H9 (cell line): Measurements from ENCODE around the gene SSBP3. TPM values are rescaled to one million over a fixed set of nuclear protein-coding genes. Genes with fewer than 3 reads are reported as not detected.

Experiments
- DNase-seq: peaks from one replicate; pipeline ENCODE4 v3.0.0-alpha.2; 2017
- H2AFZ ChIP-seq: one replicate; pipeline ENCODE4 v1.6.1; 2013; ENCODE audit warnings: mild to moderate bottlenecking, low read length, control low read depth, moderate library complexity
- H2AK5ac ChIP-seq: 2 replicates; pipeline ENCODE4 v1.6.1; 2013; ENCODE audit warnings: low read length, control low read depth, mixed read lengths; ENCODE audit not compliant: insufficient read length
- H2BK120ac ChIP-seq: one replicate; pipeline ENCODE4 v1.6.1; 2013; ENCODE audit warnings: low read depth, mild to moderate bottlenecking, low read length, control low read depth, inconsistent platforms; ENCODE audit not compliant: poor library complexity, severe bottlenecking
- H2BK12ac ChIP-seq: 2 replicates; pipeline ENCODE4 v1.6.1; 2013; ENCODE audit warnings: low read length, control low read depth, mixed read lengths, low read depth; ENCODE audit not compliant: insufficient read length
- H2BK15ac ChIP-seq: 2 replicates; pipeline ENCODE4 v1.6.1; 2013; ENCODE audit warnings: low read depth, low read length, control low read depth
- H2BK20ac ChIP-seq: one replicate; pipeline ENCODE4 v1.6.1; 2013; ENCODE audit warnings: low read depth, mild to moderate bottlenecking, low read length, control low read depth, inconsistent platforms; ENCODE audit not compliant: poor library complexity, severe bottlenecking
- H2BK5ac ChIP-seq: 2 replicates; pipeline ENCODE4 v1.6.1; 2013; ENCODE audit warnings: low read length, control low read depth, mixed read lengths; ENCODE audit not compliant: insufficient read length
- H3K14ac ChIP-seq: 2 replicates; pipeline ENCODE4 v1.6.1; 2013; ENCODE audit warnings: low read length, control low read depth; ENCODE audit not compliant: insufficient read depth
- H3K18ac ChIP-seq: 2 replicates; pipeline ENCODE4 v1.6.1; 2013; ENCODE audit warnings: low read depth, mild to moderate bottlenecking, mixed read lengths, low read length, control low read depth; ENCODE audit not compliant: insufficient read length
- H3K23ac ChIP-seq: 2 replicates; pipeline ENCODE4 v1.6.1; 2013; ENCODE audit warnings: low read length, control low read depth, mixed read lengths, low read depth; ENCODE audit not compliant: insufficient read length
- H3K23me2 ChIP-seq: 2 replicates; pipeline ENCODE4 v1.6.1; 2013; ENCODE audit warnings: low read depth, mild to moderate bottlenecking, mixed read lengths, low read length, control low read depth; ENCODE audit not compliant: insufficient read length, poor library complexity, severe bottlenecking
- H3K27ac ChIP-seq: 2 replicates; pipeline ENCODE4 v1.5.1; 2013; ENCODE audit warnings: low read length, control low read depth, mixed read lengths, low read depth; ENCODE audit not compliant: insufficient read length
- H3K27me3 ChIP-seq: 2 replicates; pipeline ENCODE4 v1.6.1; 2013; ENCODE audit warnings: low read length, control low read depth, inconsistent platforms; ENCODE audit not compliant: insufficient read depth
- H3K4ac ChIP-seq: 2 replicates; pipeline ENCODE4 v1.6.1; 2013; ENCODE audit warnings: low read depth, mild to moderate bottlenecking, control low read depth, inconsistent platforms, low read length, moderate library complexity
- H3K4me1 ChIP-seq: 2 replicates; pipeline ENCODE4 v1.6.1; 2013; ENCODE audit warnings: low read length, control low read depth, inconsistent platforms; ENCODE audit not compliant: insufficient read depth
- H3K4me2 ChIP-seq: 2 replicates; pipeline ENCODE4 v1.6.1; 2013; ENCODE audit warnings: low read length, control low read depth, mixed read lengths; ENCODE audit not compliant: insufficient read length, insufficient read depth
- H3K56ac ChIP-seq: 2 replicates; pipeline ENCODE4 v1.6.1; 2013; ENCODE audit warnings: low read depth, mild to moderate bottlenecking, mixed read lengths, low read length, control low read depth; ENCODE audit not compliant: insufficient read length
- H3K79me1 ChIP-seq: 2 replicates; pipeline ENCODE4 v1.6.1; 2013; ENCODE audit warnings: low read depth, mild to moderate bottlenecking, moderate library complexity, low read length, control low read depth, inconsistent platforms; ENCODE audit not compliant: insufficient read depth, poor library complexity, severe bottlenecking
- H3K79me2 ChIP-seq: 2 replicates; pipeline ENCODE4 v1.6.1; 2013; ENCODE audit warnings: low read length, control low read depth, inconsistent platforms; ENCODE audit not compliant: insufficient read depth
- H3K9ac ChIP-seq: 2 replicates; pipeline ENCODE4 v1.6.1; 2013; ENCODE audit warnings: low read length, control low read depth, mixed read lengths; ENCODE audit not compliant: insufficient read length; ENCODE audit errors: extremely low read depth
- H3K9me3 ChIP-seq: one replicate; pipeline ENCODE4 v1.6.1; 2013; ENCODE audit warnings: low read depth, low read length, inconsistent platforms; ENCODE audit not compliant: control insufficient read depth
- H3T11ph ChIP-seq: one replicate; pipeline ENCODE4 v1.6.1; 2013; ENCODE audit warnings: mild to moderate bottlenecking, low read length, control low read depth, inconsistent platforms
- H4K20me1 ChIP-seq: one replicate; pipeline ENCODE4 v1.6.1; 2013; ENCODE audit not compliant: control insufficient read depth, insufficient read length, insufficient read depth
- H4K5ac ChIP-seq: 2 replicates; pipeline ENCODE4 v1.6.1; 2013; ENCODE audit warnings: low read depth, mild to moderate bottlenecking, mixed read lengths, low read length, control low read depth; ENCODE audit not compliant: insufficient read length
- H4K8ac ChIP-seq: replicated peaks from 2 replicates; pipeline ENCODE4 v1.6.1; 2013; ENCODE audit warnings: low read length, control low read depth, mixed read lengths, low read depth; ENCODE audit not compliant: insufficient read length
- H4K91ac ChIP-seq: 2 replicates; pipeline ENCODE4 v1.6.1; 2013; ENCODE audit warnings: low read depth, mild to moderate bottlenecking, moderate library complexity, mixed read lengths, low read length, control low read depth; ENCODE audit not compliant: insufficient read length
- H3K27ac Mint-ChIP-seq, 3 experiments: 2 replicates in 2 of 3; 3 replicates in 1 of 3; pipeline ENCODE4 v1.8.0; 2020 to 2021; ENCODE audit warnings: mixed read lengths in 3 of 3, mild to moderate bottlenecking in 1 of 3, moderate library complexity in 1 of 3
- H3K27me3 Mint-ChIP-seq: 2 replicates; pipeline ENCODE4 v1.8.0; 2021; ENCODE audit warnings: low read depth, mild to moderate bottlenecking, moderate library complexity, mixed read lengths
- H3K36me3 Mint-ChIP-seq, 3 experiments: 2 replicates in 2 of 3; 3 replicates in 1 of 3; pipeline ENCODE4 v1.8.0; 2020 to 2021; ENCODE audit warnings: low read depth in 3 of 3, mixed read lengths in 3 of 3; ENCODE audit not compliant: insufficient read depth in 1 of 3
- H3K4me1 Mint-ChIP-seq, 2 experiments: 2 replicates each; pipeline ENCODE4 v1.8.0; 2020; ENCODE audit warnings: mixed read lengths in 2 of 2
- H3K4me3 Mint-ChIP-seq, 2 experiments: 2 replicates in 1 of 2; 3 replicates in 1 of 2; pipeline ENCODE4 v1.8.0; 2020 to 2021; ENCODE audit warnings: mild to moderate bottlenecking in 2 of 2, mixed read lengths in 2 of 2, moderate library complexity in 1 of 2
- H3K9me3 Mint-ChIP-seq, 2 experiments: 2 replicates in 1 of 2; 3 replicates in 1 of 2; pipeline ENCODE4 v1.8.0; 2020; ENCODE audit warnings: mild to moderate bottlenecking in 2 of 2, mixed read lengths in 2 of 2, moderate library complexity in 1 of 2
- WGBS: extraction: QIAGEN DNeasy Blood & Tissue Kit; methylation state at CpG from one replicate; pipeline ENCODE4 v1.1.7; 2013; ENCODE audit warnings: missing lambda C conversion rate, low lambda C conversion rate, mixed read lengths; ENCODE audit not compliant: insufficient read length; ENCODE audit errors: extremely low coverage; 5-methylcytosine and 5-hydroxymethylcytosine counted together
- total RNA-seq: library from RNA; stranded (reverse); gene quantifications from 2 replicates; pipeline ENCODE4 v1.2.1, GENCODE V29; 2021
- TF ChIP-seq, protein P1 (sequence below): fragments of 200-600 bp; sonication (generic); conservative IDR thresholded peaks from 3 replicates; pipeline ENCODE4 v1.8.0; 2021; ENCODE audit warnings: antibody characterized with exemption, mild to moderate bottlenecking

The SSBP3 gene
- total RNA-seq, 1 experiment from 2014 or later, result 126 TPM

DNA sequence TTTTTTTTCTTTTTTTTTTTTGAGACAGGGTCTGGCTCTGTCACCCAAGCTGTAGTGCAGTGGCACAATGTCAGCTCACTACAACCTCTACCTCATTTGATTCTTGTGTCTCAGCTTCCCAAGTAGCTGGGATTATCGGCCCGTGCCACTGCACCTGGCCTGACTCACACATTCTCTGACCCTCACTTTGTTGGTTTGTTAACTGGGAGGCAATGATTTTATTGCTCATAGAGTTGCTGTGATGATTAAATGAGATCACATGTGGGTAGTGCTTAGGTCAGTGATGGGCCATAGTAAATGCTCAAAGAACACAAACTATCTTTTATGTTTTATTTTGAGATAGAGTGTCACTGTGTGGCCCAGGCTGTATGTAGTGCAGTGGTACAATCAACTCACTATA, 47.3 kb upstream of the SSBP3 start:
- no peak overlapping the region for H4K8ac ChIP-seq
- no peak overlapping the region for H4K91ac ChIP-seq
- no peak overlapping the region for H3K4me3 Mint-ChIP-seq
- H3T11ph ChIP-seq, result no peak overlapping the region
- H3K4me1 ChIP-seq, result no peaks in the 10 kb centered on the region
- no peaks in the 10 kb centered on the region for H3K79me2 ChIP-seq
- H3K18ac ChIP-seq, result no peak overlapping the region
- no peaks in the 10 kb centered on the region for H3K23me2 ChIP-seq
- H3K79me1 ChIP-seq, result no peaks in the 10 kb centered on the region
- H3K23ac ChIP-seq, result no peak overlapping the region
- WGBS, result no CpG with 5 or more reads among the region's 2 CpGs
- no peak overlapping the region for H3K56ac ChIP-seq
- no peak overlapping the region for H2BK15ac ChIP-seq
- no peak overlapping the region for H4K5ac ChIP-seq
- H2AK5ac ChIP-seq, result no peak overlapping the region
- H3K27ac ChIP-seq, result no peak overlapping the region
- H2BK20ac ChIP-seq, result no peak overlapping the region
- no peak overlapping the region for H2AFZ ChIP-seq
- no peak for DNase-seq
- peaks cover 5% of the 10 kb centered on the region for H3K9me3 ChIP-seq
- no peak overlapping the region for H3K4me2 ChIP-seq
- peaks cover 4 to 11% of the 10 kb centered on the region in 2 experiments for H3K4me1 Mint-ChIP-seq
- no peak overlapping the region for H3K14ac ChIP-seq
- no peak overlapping the region for H2BK5ac ChIP-seq
- no peak overlapping the region for H2BK120ac ChIP-seq
- no peaks in the 10 kb centered on the region for H4K20me1 ChIP-seq
- TF ChIP-seq, protein P1, sequence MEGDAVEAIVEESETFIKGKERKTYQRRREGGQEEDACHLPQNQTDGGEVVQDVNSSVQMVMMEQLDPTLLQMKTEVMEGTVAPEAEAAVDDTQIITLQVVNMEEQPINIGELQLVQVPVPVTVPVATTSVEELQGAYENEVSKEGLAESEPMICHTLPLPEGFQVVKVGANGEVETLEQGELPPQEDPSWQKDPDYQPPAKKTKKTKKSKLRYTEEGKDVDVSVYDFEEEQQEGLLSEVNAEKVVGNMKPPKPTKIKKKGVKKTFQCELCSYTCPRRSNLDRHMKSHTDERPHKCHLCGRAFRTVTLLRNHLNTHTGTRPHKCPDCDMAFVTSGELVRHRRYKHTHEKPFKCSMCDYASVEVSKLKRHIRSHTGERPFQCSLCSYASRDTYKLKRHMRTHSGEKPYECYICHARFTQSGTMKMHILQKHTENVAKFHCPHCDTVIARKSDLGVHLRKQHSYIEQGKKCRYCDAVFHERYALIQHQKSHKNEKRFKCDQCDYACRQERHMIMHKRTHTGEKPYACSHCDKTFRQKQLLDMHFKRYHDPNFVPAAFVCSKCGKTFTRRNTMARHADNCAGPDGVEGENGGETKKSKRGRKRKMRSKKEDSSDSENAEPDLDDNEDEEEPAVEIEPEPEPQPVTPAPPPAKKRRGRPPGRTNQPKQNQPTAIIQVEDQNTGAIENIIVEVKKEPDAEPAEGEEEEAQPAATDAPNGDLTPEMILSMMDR, result no peak
- H3K27ac Mint-ChIP-seq, result no peak overlapping the region
- peaks cover 18 to 20% of the 10 kb centered on the region in 2 experiments for H3K9me3 Mint-ChIP-seq
- H3K36me3 Mint-ChIP-seq, result peaks cover 8 to 21% (median 11%) of the 10 kb centered on the region in 3 experiments
- H3K9ac ChIP-seq, result no peak overlapping the region
- peaks cover 9% of the 10 kb centered on the region for H3K27me3 Mint-ChIP-seq
- H3K4ac ChIP-seq, result no peak overlapping the region
- H3K27me3 ChIP-seq, result no peaks in the 10 kb centered on the region
- H2BK12ac ChIP-seq, result no peak overlapping the region
